Smooth muscle cell (in vitro differentiated cells): ENCODE results near the gene EEF1AKMT1. TPM values are rescaled to one million over a fixed set of nuclear protein-coding genes. Genes with fewer than 3 reads are reported as not detected.

ENCODE experiments used
- DNase-seq: peaks from one replicate; lab custom pipeline; 2025; ENCODE audit not compliant: unreplicated experiment; lab: John Stamatoyannopoulos, UW
- H2AFZ ChIP-seq: fragments of 200-600 bp; sonication (generic); 2 replicates; pipeline ENCODE4 v1.6.0; 2016; ENCODE audit warnings: antibody characterized with exemption, low read depth, mild to moderate bottlenecking
- H3F3A ChIP-seq: fragments of 200-600 bp; sonication (generic); 2 replicates; pipeline ENCODE4 v1.6.0; 2017; ENCODE audit warnings: antibody characterized with exemption, low read depth
- H3K27ac ChIP-seq: fragments of 200-600 bp; sonication (generic); 2 replicates; pipeline ENCODE4 v1.5.1; 2016; ENCODE audit warnings: low read depth, mild to moderate bottlenecking
- H3K27me3 ChIP-seq: fragments of 200-600 bp; sonication (generic); 2 replicates; pipeline ENCODE4 v1.6.1; 2016; ENCODE audit warnings: low read depth, mild to moderate bottlenecking
- H3K36me3 ChIP-seq: fragments of 200-600 bp; sonication (generic); 2 replicates; pipeline ENCODE4 v1.5.1; 2016; ENCODE audit warnings: low read depth
- H3K4me1 ChIP-seq: fragments of 200-600 bp; sonication (generic); 2 replicates; pipeline ENCODE4 v1.5.1; 2016; ENCODE audit warnings: low read depth
- H3K4me2 ChIP-seq: fragments of 200-600 bp; sonication (generic); 2 replicates; pipeline ENCODE4 v1.6.0; 2016; ENCODE audit warnings: mild to moderate bottlenecking
- H3K4me3 ChIP-seq: fragments of 200-600 bp; sonication (generic); 2 replicates; pipeline ENCODE4 v1.5.1; 2016; ENCODE audit warnings: mild to moderate bottlenecking
- H3K79me2 ChIP-seq: fragments of 200-600 bp; sonication (generic); 2 replicates; pipeline ENCODE4 v1.6.0; 2016; ENCODE audit warnings: low read depth, mild to moderate bottlenecking
- H3K9ac ChIP-seq: fragments of 200-600 bp; sonication (generic); 2 replicates; pipeline ENCODE4 v1.6.0; 2016; ENCODE audit warnings: low read depth
- H3K9me3 ChIP-seq: fragments of 200-600 bp; sonication (generic); replicated peaks from 2 replicates; pipeline ENCODE4 v1.5.1; 2016; ENCODE audit warnings: low read depth
- H4K20me1 ChIP-seq: fragments of 200-600 bp; sonication (generic); 2 replicates; pipeline ENCODE4 v1.6.0; 2016; ENCODE audit warnings: low read depth
- CTCF ChIP-seq: fragments of 200-600 bp; sonication (generic); IDR thresholded peaks from 2 replicates; pipeline ENCODE4 v1.5.1; 2017; ENCODE audit warnings: borderline replicate concordance, mild to moderate bottlenecking, antibody characterized with exemption; ENCODE audit not compliant: insufficient read depth, poor library complexity, severe bottlenecking
- WGBS: methylation state at CpG from one replicate; pipeline ENCODE4 v1.1.7; 2016; ENCODE audit warnings: low lambda C conversion rate; 5-methylcytosine and 5-hydroxymethylcytosine counted together
- polyA plus RNA-seq: library from polyadenylated mRNA; unstranded; fragments of >200 nt; fragmentation: Nextera tagmentation; extraction: Ambion mirVana; gene quantifications from 2 replicates; pipeline ENCODE4 v1.2.1, GENCODE V29; 2016
- total RNA-seq: library from RNA; depleted of rRNA; stranded (reverse); fragments of >200 nt; gene quantifications from 2 replicates; pipeline ENCODE4 v1.2.3, GENCODE V29; 2014

The EEF1AKMT1 gene
- total and polyA plus RNA-seq, 2 experiments from 2014 or later: 15.0 to 17.3 TPM

GRCh38 chr13:20717581-20718542, 55.9 kb downstream of the EEF1AKMT1 start:
- no peak for TF ChIP-seq CTCF
- H3K36me3 ChIP-seq: no peaks in the 10 kb centered on the region
- H3K9ac ChIP-seq: no peak overlapping the region
- no peak overlapping the region for H3K4me2 ChIP-seq
- H3K27ac ChIP-seq: no peak overlapping the region
- DNase-seq: no peak
- H3K4me1 ChIP-seq: peaks cover 13% of the 10 kb centered on the region
- no peaks in the 10 kb centered on the region for H3K9me3 ChIP-seq
- no peak overlapping the region for H3K4me3 ChIP-seq
- peaks cover 11% of the 10 kb centered on the region for H3F3A ChIP-seq
- WGBS: 95% methylated on average over 41 of the region's 44 CpGs
- H3K79me2 ChIP-seq: no peaks in the 10 kb centered on the region
- H4K20me1 ChIP-seq: no peaks in the 10 kb centered on the region
- H3K27me3 ChIP-seq: peaks cover 24% of the 10 kb centered on the region
- H2AFZ ChIP-seq: no peak overlapping the region

GRCh38 chr13:20716951-20717350, 56.8 kb downstream of the EEF1AKMT1 start:
- H4K20me1 ChIP-seq: no peaks in the 10 kb centered on the region
- H3K4me1 ChIP-seq: peaks cover 15% of the 10 kb centered on the region
- H3K9me3 ChIP-seq: no peaks in the 10 kb centered on the region
- H3K4me3 ChIP-seq: no peak overlapping the region
- H2AFZ ChIP-seq: no peak overlapping the region
- no peak for TF ChIP-seq CTCF
- H3K79me2 ChIP-seq: no peaks in the 10 kb centered on the region
- H3K27me3 ChIP-seq: peaks cover 19% of the 10 kb centered on the region
- no peak overlapping the region for H3K9ac ChIP-seq
- peaks cover 12% of the 10 kb centered on the region for H3F3A ChIP-seq
- no peak for DNase-seq
- 75% methylated on average over 15 of the region's 15 CpGs for WGBS
- H3K36me3 ChIP-seq: no peaks in the 10 kb centered on the region
- no peak overlapping the region for H3K27ac ChIP-seq
- H3K4me2 ChIP-seq: no peak overlapping the region

GRCh38 chr13:20715330-20715712, 58.4 kb downstream of the EEF1AKMT1 start:
- Histone ChIP-seq H3K4me2 (no peak overlapping the region), H3K9ac (no peak overlapping the region), H3K9me3 (no peaks in the 10 kb centered on the region), H2AFZ (no peak overlapping the region), H3F3A (peaks cover 12% of the 10 kb centered on the region), H3K4me1 (peaks cover 15% of the 10 kb centered on the region), H3K4me3 (no peak overlapping the region), H3K27me3 (peaks cover 8% of the 10 kb centered on the region), H3K27ac (no peak overlapping the region), H4K20me1 (no peaks in the 10 kb centered on the region), H3K79me2 (no peaks in the 10 kb centered on the region), H3K36me3 (no peaks in the 10 kb centered on the region)
- DNase-seq: no peak
- TF ChIP-seq CTCF: no peak
- WGBS: 92% methylated on average over 6 of the region's 6 CpGs
